ENCODE results near the gene NCKAP5L.

NCKAP5L gene

GRCh38 chr12:49842519-49843352 is 14.5 kb upstream of the NCKAP5L start, which contains the start of gene BCDIN3D:
Gene BCDIN3D (minus strand): TSS chr12:49843106. CDS start chr12:49843087, 19 bp downstream.
- peak; percentile 96 for DNase-seq (ENCODE audit: low read depth)
- H3K4me3 ChIP-seq (ENCODE audit: low read depth, low read length), result peak within 1 kb of the TSS; percentile 65
- TF ChIP-seq CTCF (IDR thresholded peaks at IDR 0.05; ENCODE audit: low read depth, low read length) (no peak), MAX (IDR thresholded peaks at IDR 0.05; ENCODE audit: low read depth, low read length) (peak; percentile 35; the same call in 1 of the 2 replicates), POLR2A (IDR thresholded peaks at IDR 0.05; ENCODE audit: extremely low read depth, insufficient read length) (peak; percentile 82), MYC (IDR thresholded peaks at IDR 0.05; ENCODE audit: low read depth, low read length) (peak; percentile 82)

- TF ChIP-seq POLR2A (IDR thresholded peaks at IDR 0.05; ENCODE audit: extremely low read depth, insufficient read length) (no peak), MAX (IDR thresholded peaks at IDR 0.05; ENCODE audit: low read depth, low read length) (peak; percentile 64; the same call in 1 of the 2 replicates), CTCF (IDR thresholded peaks at IDR 0.05; ENCODE audit: low read depth, low read length) (peak; percentile 91), MYC (IDR thresholded peaks at IDR 0.05; ENCODE audit: low read depth, low read length) (no peak)
- H3K4me3 ChIP-seq (ENCODE audit: low read depth, low read length), result no peak overlapping the region
- peak; percentile 77 for DNase-seq (ENCODE audit: low read depth)
These were observed 10.9 kb upstream of the NCKAP5L start for GRCh38 chr12:49838973-49839633.

GRCh38 chr12:49832836-49833421 is 4.7 kb upstream of the NCKAP5L start:
- no peak for DNase-seq (ENCODE audit: low read depth)
- no peak overlapping the region for H3K4me3 ChIP-seq (ENCODE audit: low read depth, low read length)
- TF ChIP-seq MYC (IDR thresholded peaks at IDR 0.05; ENCODE audit: low read depth, low read length), result no peak
- TF ChIP-seq MAX (IDR thresholded peaks at IDR 0.05; ENCODE audit: low read depth, low read length), result no peak
- TF ChIP-seq POLR2A (IDR thresholded peaks at IDR 0.05; ENCODE audit: extremely low read depth, insufficient read length), result no peak
- no peak for TF ChIP-seq CTCF (IDR thresholded peaks at IDR 0.05; ENCODE audit: low read depth, low read length)

- DNase-seq (ENCODE audit: low read depth), result no peak
- no peak for TF ChIP-seq CTCF (IDR thresholded peaks at IDR 0.05; ENCODE audit: low read depth, low read length)
- TF ChIP-seq MYC (IDR thresholded peaks at IDR 0.05; ENCODE audit: low read depth, low read length), result no peak
- no peak for TF ChIP-seq POLR2A (IDR thresholded peaks at IDR 0.05; ENCODE audit: extremely low read depth, insufficient read length)
- no peak for TF ChIP-seq MAX (IDR thresholded peaks at IDR 0.05; ENCODE audit: low read depth, low read length)
- no peak overlapping the region for H3K4me3 ChIP-seq (ENCODE audit: low read depth, low read length)
These were observed 3.5 kb upstream of the NCKAP5L start for GRCh38 chr12:49831717-49832116.

- TF ChIP-seq MAX (IDR thresholded peaks at IDR 0.05; ENCODE audit: low read depth, low read length) (no peak), MYC (IDR thresholded peaks at IDR 0.05; ENCODE audit: low read depth, low read length) (no peak), POLR2A (IDR thresholded peaks at IDR 0.05; ENCODE audit: extremely low read depth, insufficient read length) (no peak), CTCF (IDR thresholded peaks at IDR 0.05; ENCODE audit: low read depth, low read length) (no peak)
These were observed 663 bp downstream of the NCKAP5L start for GRCh38 chr12:49827401-49828099.

More at GRCh38 chr12:49827401-49828099, 663 bp downstream of the NCKAP5L start:
- H3K4me3 ChIP-seq (ENCODE audit: low read depth, low read length), result peak overlapping the region; percentile 60
- peak; percentile 82 for DNase-seq (ENCODE audit: low read depth)

All from NB4 (cell line).